Stimulated activated CD8-positive, alpha-beta memory T cell treated with anti-CD3 and anti-CD28 coated beads, Interleukin-4, amount 100 ng/mL, for 24 hours (primary cell): ENCODE data around the gene CD33.
"Not testable (repeated sequence)": the region's sequence is repeated elsewhere in the genome, so short reads cannot be mapped to it uniquely, and the experiment has no call there.

Experiments
- DNase-seq: peaks from one replicate; pipeline ENCODE4 v3.0.0-alpha.2; 2020; ENCODE audit warnings: low read depth

The CD33 gene

GRCh38 chr19:51224898-51225393 is at the start of gene CD33:
Gene CD33 (plus strand): TSS chr19:51225080. CDS start chr19:51225119, 39 bp downstream.
- DNase-seq, result not testable (repeated sequence)

GRCh38 chr19:51179256-51179655 is 45.6 kb upstream of the CD33 start:
- DNase-seq, result no peak

GRCh38 chr19:51181377-51181912 is 43.4 kb upstream of the CD33 start:
- DNase-seq, result no peak

- no peak for DNase-seq
These were observed 42.9 kb upstream of the CD33 start for GRCh38 chr19:51181913-51182419.

GRCh38 chr19:51183629-51184028 is 41.3 kb upstream of the CD33 start:
- DNase-seq, result no peak

- no peak for DNase-seq
These were observed 39.6 kb upstream of the CD33 start for GRCh38 chr19:51185069-51185867.

GRCh38 chr19:51185868-51186215 is 39.0 kb upstream of the CD33 start:
- no peak for DNase-seq

GRCh38 chr19:51186323-51186722 is 38.6 kb upstream of the CD33 start:
- DNase-seq, result no peak

- DNase-seq, result no peak
These were observed 37.3 kb upstream of the CD33 start for GRCh38 chr19:51187395-51188226.

GRCh38 chr19:51188227-51188559 is 36.7 kb upstream of the CD33 start:
- no peak for DNase-seq

- DNase-seq, result no peak
These were observed 32.2 kb upstream of the CD33 start for GRCh38 chr19:51192689-51193088.

GRCh38 chr19:51194527-51195315 is 30.2 kb upstream of the CD33 start:
- DNase-seq, result no peak

- DNase-seq, result no peak
These were observed 29.6 kb upstream of the CD33 start for GRCh38 chr19:51195316-51195586.

- no peak for DNase-seq
These were observed 29.3 kb upstream of the CD33 start for GRCh38 chr19:51195616-51196015.

- DNase-seq, result no peak
These were observed 28.7 kb upstream of the CD33 start for GRCh38 chr19:51196181-51196580.

GRCh38 chr19:51198641-51199040 is 26.2 kb upstream of the CD33 start:
- DNase-seq, result no peak

- no peak for DNase-seq
These were observed 24.7 kb upstream of the CD33 start for GRCh38 chr19:51200071-51200666.

GRCh38 chr19:51201712-51202111 is 23.2 kb upstream of the CD33 start:
- DNase-seq, result no peak

- no peak for DNase-seq
These were observed 21.0 kb upstream of the CD33 start for GRCh38 chr19:51203916-51204315.

GRCh38 chr19:51204321-51204720 is 20.6 kb upstream of the CD33 start:
- DNase-seq, result no peak

- no peak for DNase-seq
These were observed 17.1 kb upstream of the CD33 start for GRCh38 chr19:51207747-51208146.
